Measurements from ENCODE around the gene TBC1D23.
"Not testable (repeated sequence)": the region's sequence is repeated elsewhere in the genome, so short reads cannot be mapped to it uniquely, and the experiment has no call there.

Gene TBC1D23

DNA sequence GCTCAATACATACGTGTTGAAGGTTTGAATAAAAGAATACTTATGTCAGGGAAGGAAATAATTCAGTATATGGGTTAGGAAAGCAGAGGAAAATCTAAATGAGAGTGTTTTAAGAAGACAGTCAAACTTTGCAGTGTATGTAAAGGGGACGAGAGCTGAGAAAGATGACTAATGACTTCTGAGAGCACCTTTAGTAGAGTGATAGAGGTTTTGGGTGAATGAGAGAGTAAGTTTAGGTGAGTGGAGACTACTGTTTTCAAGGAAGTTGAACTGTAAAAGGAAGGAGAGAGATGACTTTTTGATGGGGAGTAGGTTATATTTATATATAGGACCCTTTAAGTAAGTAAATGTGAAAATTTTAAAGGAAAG is 9.4 kb downstream of the TBC1D23 start:
- Histone ChIP-seq H3K4me1 (ENCODE audit: control insufficient read depth in 1 of 2, insufficient read depth in 2 of 2, low read length in 2 of 2) (peaks cover 3 to 15% of the 10 kb centered on the region in 2 donors), H3K36me3 (ENCODE audit: control insufficient read depth in 1 of 2, insufficient read depth in 2 of 2, low read length in 2 of 2) (no peaks in the 10 kb centered on the region), H3K4me3 (ENCODE audit: low read depth in 1 of 2, low read length in 2 of 2) (no peak overlapping the region), H3K9me3 (ENCODE audit: control insufficient read depth in 1 of 2, low read length in 2 of 2) (no peaks in the 10 kb centered on the region), H3K27me3 (ENCODE audit: low read depth, low read length) (no peaks in the 10 kb centered on the region), H3K27ac (ENCODE audit: low read length) (no peak overlapping the region)

DNA sequence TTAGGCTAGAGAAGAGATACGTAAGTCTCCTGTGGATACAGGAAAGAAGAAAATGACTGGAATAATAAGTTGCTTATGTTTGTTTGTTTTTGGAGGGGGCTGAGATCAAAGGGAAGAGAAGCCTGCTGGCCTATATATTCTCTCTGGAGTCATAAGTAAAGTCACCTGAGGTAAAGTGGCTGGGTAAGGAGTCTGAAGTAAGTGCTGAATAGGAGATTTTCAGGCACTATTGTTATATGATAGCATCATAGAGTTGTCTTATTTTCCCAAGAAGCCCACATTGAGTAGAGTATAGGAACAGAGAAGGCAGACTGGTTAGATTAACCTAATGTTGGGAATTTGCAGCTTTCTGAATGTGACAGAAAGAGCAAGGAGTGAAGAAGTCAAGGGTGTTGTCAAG is 10.7 kb downstream of the TBC1D23 start:
- Histone ChIP-seq H3K36me3 (ENCODE audit: control insufficient read depth in 1 of 2, insufficient read depth in 2 of 2, low read length in 2 of 2) (no peaks in the 10 kb centered on the region), H3K9me3 (ENCODE audit: control insufficient read depth in 1 of 2, low read length in 2 of 2) (no peaks in the 10 kb centered on the region), H3K4me1 (ENCODE audit: control insufficient read depth in 1 of 2, insufficient read depth in 2 of 2, low read length in 2 of 2) (peaks cover 3 to 15% of the 10 kb centered on the region in 2 donors), H3K27me3 (ENCODE audit: low read depth, low read length) (no peaks in the 10 kb centered on the region), H3K27ac (ENCODE audit: low read length) (no peak overlapping the region), H3K4me3 (ENCODE audit: low read depth in 1 of 2, low read length in 2 of 2) (no peak overlapping the region)

DNA sequence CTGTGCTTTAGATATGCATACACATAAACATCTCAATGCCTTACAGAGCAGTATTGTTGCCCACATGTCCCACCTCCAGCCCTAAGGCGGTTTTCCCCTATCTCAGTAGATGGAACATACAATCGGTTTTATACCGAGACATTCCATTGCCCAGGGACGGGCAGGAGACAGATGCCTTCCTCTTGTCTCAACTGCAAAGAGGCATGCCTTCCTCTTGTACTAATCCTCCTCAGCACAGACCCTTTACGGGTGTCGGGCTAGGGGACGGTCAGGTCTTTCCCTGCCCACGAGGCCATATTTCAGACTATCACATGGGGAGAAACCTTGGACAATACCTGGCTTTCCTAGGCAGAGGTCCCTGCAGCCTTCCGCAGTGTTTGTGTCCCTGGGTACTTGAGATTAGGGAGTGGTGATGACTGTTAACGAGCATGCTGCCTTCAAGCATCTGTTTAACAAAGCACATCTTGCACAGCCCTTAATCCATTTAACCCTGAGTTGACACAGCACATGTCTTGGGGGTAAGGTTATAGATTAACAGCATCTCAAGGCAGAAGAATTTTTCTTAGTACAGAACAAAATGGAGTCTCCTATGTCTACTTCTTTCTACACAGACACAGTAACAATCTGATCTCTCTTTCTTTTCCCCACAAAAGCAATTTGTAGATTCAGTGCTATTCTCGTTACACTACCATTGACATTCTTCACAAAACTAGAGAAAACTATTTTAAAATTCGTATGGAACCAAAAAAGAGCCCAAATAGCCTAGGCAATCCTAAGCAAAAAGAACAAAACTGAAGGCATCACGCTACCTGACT is 12.2 kb downstream of the TBC1D23 start:
- H3K36me3 ChIP-seq (ENCODE audit: control insufficient read depth in 1 of 2, insufficient read depth in 2 of 2, low read length in 2 of 2); H3K4me3 ChIP-seq (ENCODE audit: low read depth in 1 of 2, low read length in 2 of 2); H3K9me3 ChIP-seq (ENCODE audit: control insufficient read depth in 1 of 2, low read length in 2 of 2); H3K27me3 ChIP-seq (ENCODE audit: low read depth, low read length); H3K27ac ChIP-seq (ENCODE audit: low read length): not testable (repeated sequence)
- H3K4me1 ChIP-seq (ENCODE audit: control insufficient read depth in 1 of 2, insufficient read depth in 2 of 2, low read length in 2 of 2): peaks cover 3 to 13% of the 10 kb centered on the region in 2 donors

DNA sequence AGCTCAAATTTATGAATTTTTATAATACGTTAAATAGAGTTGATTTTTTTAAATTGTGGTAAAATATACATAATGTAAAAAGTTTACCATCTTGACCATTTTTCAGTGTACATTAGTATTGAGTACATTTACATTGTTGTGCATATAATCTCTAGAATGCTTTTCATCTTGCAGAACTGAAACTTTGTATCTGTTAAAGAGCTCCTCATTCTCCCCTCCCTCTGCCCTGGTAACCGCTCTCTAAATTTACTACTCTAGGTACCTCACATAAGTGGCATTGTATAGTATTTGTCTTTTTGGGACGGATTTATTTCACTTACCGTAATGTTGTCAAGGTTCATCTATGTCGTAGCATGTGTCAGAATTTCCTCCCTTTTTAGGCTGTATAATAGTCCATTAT is 13.6 kb downstream of the TBC1D23 start:
- Histone ChIP-seq H3K4me1 (ENCODE audit: control insufficient read depth in 1 of 2, insufficient read depth in 2 of 2, low read length in 2 of 2) (no peaks in the 10 kb centered on the region), H3K27ac (ENCODE audit: low read length) (no peak overlapping the region), H3K9me3 (ENCODE audit: control insufficient read depth in 1 of 2, low read length in 2 of 2) (no peaks in the 10 kb centered on the region), H3K27me3 (ENCODE audit: low read depth, low read length) (no peaks in the 10 kb centered on the region), H3K36me3 (ENCODE audit: control insufficient read depth in 1 of 2, insufficient read depth in 2 of 2, low read length in 2 of 2) (no peaks in the 10 kb centered on the region), H3K4me3 (ENCODE audit: low read depth in 1 of 2, low read length in 2 of 2) (no peak overlapping the region)

DNA sequence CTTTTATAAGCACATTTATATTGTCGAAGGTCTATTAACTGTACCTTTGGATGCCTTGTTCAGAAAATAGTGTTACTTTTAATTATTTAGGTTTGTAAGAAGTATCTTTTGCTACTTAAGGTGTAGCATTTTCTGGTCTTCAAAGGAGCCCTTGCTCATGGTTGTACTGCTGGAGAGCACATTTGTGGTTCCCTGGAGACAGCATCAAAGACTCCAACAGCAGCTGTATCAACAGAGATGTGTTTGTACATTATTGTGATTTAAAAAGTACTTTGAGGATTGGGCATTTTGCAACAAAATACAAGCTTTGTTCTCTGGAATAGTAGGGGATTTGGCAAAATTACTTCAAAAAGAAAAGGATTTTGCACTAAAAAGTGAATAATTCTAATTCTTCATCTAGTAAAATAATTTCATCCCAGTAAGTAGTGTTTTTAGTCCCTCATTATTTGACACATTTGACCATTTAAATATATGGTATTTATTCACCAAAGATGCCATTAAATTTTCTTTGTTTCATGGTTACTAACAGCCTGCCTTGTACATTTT is 16.5 kb downstream of the TBC1D23 start:
- Histone ChIP-seq H3K27ac (ENCODE audit: low read length) (no peak overlapping the region), H3K36me3 (ENCODE audit: control insufficient read depth in 1 of 2, insufficient read depth in 2 of 2, low read length in 2 of 2) (peaks cover under 1 to 13% of the 10 kb centered on the region in 2 donors), H3K4me1 (ENCODE audit: control insufficient read depth in 1 of 2, insufficient read depth in 2 of 2, low read length in 2 of 2) (no peaks in the 10 kb centered on the region), H3K9me3 (ENCODE audit: control insufficient read depth in 1 of 2, low read length in 2 of 2) (no peaks in the 10 kb centered on the region), H3K27me3 (ENCODE audit: low read depth, low read length) (no peaks in the 10 kb centered on the region), H3K4me3 (ENCODE audit: low read depth in 1 of 2, low read length in 2 of 2) (no peak overlapping the region)

DNA sequence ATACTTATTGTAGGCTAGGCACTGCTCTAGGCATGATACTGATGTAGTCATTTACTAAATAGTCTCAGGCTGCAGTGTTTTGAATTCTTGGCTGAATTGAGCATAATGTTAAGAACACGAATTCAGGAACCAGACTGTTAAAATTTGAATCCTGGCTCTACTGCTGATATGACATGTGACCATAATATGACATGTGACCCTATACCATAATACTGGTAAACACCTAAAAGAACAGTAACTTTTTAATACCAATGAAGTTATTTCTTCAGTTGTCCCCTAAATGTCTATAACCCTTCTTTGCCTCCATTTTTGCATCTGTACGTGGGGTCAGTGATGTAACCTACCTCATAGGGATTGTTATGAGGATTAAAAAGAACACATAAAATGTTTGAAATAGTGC is 18.1 kb downstream of the TBC1D23 start:
- Histone ChIP-seq H3K27ac (ENCODE audit: low read length) (no peak overlapping the region), H3K27me3 (ENCODE audit: low read depth, low read length) (no peaks in the 10 kb centered on the region), H3K9me3 (ENCODE audit: control insufficient read depth in 1 of 2, low read length in 2 of 2) (no peaks in the 10 kb centered on the region), H3K4me1 (ENCODE audit: control insufficient read depth in 1 of 2, insufficient read depth in 2 of 2, low read length in 2 of 2) (no peaks in the 10 kb centered on the region), H3K36me3 (ENCODE audit: control insufficient read depth in 1 of 2, insufficient read depth in 2 of 2, low read length in 2 of 2) (peaks cover 9 to 22% of the 10 kb centered on the region in 2 donors), H3K4me3 (ENCODE audit: low read depth in 1 of 2, low read length in 2 of 2) (no peak overlapping the region)

DNA sequence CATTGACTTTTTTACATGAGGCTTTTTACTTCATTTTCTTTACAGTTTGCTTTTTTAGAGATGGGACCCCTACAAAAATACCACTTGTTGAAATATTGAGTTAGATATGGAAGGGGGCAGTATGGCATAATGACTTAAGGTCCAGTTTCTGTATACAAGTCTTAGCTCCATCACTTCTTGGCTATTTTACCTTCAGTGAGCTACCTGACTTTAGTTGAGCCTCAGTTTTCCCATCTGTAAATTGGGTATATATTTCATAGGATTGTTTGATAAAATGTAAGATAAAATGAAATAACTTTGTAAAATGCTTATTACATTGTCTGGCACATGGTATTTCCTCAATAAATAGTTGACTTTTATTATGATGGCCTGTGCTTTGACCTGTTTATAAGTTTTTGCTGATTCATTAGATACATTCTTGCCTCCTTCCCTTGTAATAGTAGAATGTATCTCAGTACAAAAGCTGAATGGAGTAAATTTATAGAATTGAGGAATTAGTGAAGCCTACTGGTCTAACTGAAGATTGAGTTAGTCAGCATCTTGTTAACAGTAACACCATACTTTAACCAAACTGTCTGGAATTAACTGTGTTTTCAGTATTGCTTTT is 27.6 kb downstream of the TBC1D23 start:
- H3K4me1 ChIP-seq (ENCODE audit: control insufficient read depth in 1 of 2, insufficient read depth in 2 of 2, low read length in 2 of 2): no peaks in the 10 kb centered on the region
- H3K9me3 ChIP-seq (ENCODE audit: control insufficient read depth in 1 of 2, low read length in 2 of 2): no peaks in the 10 kb centered on the region
- no peak overlapping the region for H3K27ac ChIP-seq (ENCODE audit: low read length)
- H3K4me3 ChIP-seq (ENCODE audit: low read depth in 1 of 2, low read length in 2 of 2): no peak overlapping the region
- H3K36me3 ChIP-seq (ENCODE audit: control insufficient read depth in 1 of 2, insufficient read depth in 2 of 2, low read length in 2 of 2): peaks cover 20 to 33% of the 10 kb centered on the region in 2 donors
- H3K27me3 ChIP-seq (ENCODE audit: low read depth, low read length): no peaks in the 10 kb centered on the region

DNA sequence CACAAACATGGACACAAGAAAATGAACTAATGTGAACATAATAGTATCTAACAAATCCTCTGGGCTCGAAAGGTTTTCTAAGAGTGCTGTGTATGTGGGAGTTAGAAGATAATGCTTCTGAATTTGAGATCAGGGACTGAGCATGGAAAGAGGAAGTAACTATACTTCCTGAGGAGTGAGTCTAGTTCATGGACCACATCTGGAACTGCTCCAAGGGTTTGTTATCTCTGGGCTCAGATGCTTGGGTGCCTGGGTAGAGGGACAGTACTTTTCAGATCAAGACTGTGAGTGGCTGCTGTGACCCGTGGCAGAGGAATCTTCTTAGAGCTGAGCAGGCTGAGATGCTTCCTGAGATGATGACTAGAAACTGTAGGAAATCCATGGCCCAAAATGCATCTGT is 28.5 kb downstream of the TBC1D23 start:
- no peaks in the 10 kb centered on the region for H3K4me1 ChIP-seq (ENCODE audit: control insufficient read depth in 1 of 2, insufficient read depth in 2 of 2, low read length in 2 of 2)
- no peaks in the 10 kb centered on the region for H3K27me3 ChIP-seq (ENCODE audit: low read depth, low read length)
- no peak overlapping the region for H3K27ac ChIP-seq (ENCODE audit: low read length)
- H3K9me3 ChIP-seq (ENCODE audit: control insufficient read depth in 1 of 2, low read length in 2 of 2): no peaks in the 10 kb centered on the region
- H3K36me3 ChIP-seq (ENCODE audit: control insufficient read depth in 1 of 2, insufficient read depth in 2 of 2, low read length in 2 of 2): peaks cover 17 to 30% of the 10 kb centered on the region in 2 donors
- no peak overlapping the region for H3K4me3 ChIP-seq (ENCODE audit: low read depth in 1 of 2, low read length in 2 of 2)

DNA sequence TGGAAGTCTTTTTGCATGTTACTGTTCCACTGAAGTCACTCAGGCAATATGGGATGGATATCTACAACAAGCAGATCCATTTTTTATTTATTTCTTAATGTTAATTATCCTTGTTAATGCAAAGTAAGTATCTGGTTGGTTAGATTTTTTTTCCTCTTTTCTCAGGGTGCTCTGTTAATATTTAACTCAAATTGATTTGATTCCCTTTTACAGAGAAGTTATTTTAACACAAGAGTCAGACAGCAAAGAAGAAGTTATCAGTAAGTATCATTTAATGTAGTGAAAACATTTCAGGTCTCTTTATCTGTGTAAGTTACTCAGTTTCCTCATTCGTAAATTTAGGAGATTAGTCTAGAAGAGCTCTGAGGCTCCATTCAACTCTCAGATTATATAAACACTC is 34.3 kb downstream of the TBC1D23 start:
- no peaks in the 10 kb centered on the region for H3K9me3 ChIP-seq (ENCODE audit: control insufficient read depth in 1 of 2, low read length in 2 of 2)
- H3K27ac ChIP-seq (ENCODE audit: low read length): no peak overlapping the region
- H3K4me3 ChIP-seq (ENCODE audit: low read depth in 1 of 2, low read length in 2 of 2): no peak overlapping the region
- H3K27me3 ChIP-seq (ENCODE audit: low read depth, low read length): no peaks in the 10 kb centered on the region
- H3K4me1 ChIP-seq (ENCODE audit: control insufficient read depth in 1 of 2, insufficient read depth in 2 of 2, low read length in 2 of 2): no peaks in the 10 kb centered on the region
- peaks cover 40 to 52% of the 10 kb centered on the region in 2 donors for H3K36me3 ChIP-seq (ENCODE audit: control insufficient read depth in 1 of 2, insufficient read depth in 2 of 2, low read length in 2 of 2)

DNA sequence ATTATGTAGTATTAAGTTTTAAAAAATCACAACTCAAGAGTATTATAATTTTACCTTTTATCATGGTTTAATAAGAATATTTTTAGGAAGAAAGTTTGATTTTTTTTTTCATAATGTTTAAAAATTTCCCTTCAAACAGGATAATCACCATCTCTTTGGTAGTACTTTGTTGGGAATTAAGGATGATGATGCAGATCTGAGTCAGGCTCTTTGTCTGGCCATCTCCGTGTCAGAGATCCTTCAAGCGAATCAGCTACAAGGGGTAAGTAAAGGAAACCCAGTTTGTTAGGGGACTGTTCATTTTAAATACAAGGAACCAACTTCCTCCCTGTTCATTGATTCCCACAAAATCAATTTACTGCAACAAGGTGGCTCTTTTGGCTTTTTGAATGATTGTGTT is 37.0 kb downstream of the TBC1D23 start:
- Histone ChIP-seq H3K4me3 (ENCODE audit: low read depth in 1 of 2, low read length in 2 of 2) (no peak overlapping the region), H3K9me3 (ENCODE audit: control insufficient read depth in 1 of 2, low read length in 2 of 2) (no peaks in the 10 kb centered on the region), H3K27ac (ENCODE audit: low read length) (no peak overlapping the region), H3K4me1 (ENCODE audit: control insufficient read depth in 1 of 2, insufficient read depth in 2 of 2, low read length in 2 of 2) (no peaks in the 10 kb centered on the region), H3K27me3 (ENCODE audit: low read depth, low read length) (no peaks in the 10 kb centered on the region), H3K36me3 (ENCODE audit: control insufficient read depth in 1 of 2, insufficient read depth in 2 of 2, low read length in 2 of 2) (peaks cover 38 to 50% of the 10 kb centered on the region in 2 donors)

DNA sequence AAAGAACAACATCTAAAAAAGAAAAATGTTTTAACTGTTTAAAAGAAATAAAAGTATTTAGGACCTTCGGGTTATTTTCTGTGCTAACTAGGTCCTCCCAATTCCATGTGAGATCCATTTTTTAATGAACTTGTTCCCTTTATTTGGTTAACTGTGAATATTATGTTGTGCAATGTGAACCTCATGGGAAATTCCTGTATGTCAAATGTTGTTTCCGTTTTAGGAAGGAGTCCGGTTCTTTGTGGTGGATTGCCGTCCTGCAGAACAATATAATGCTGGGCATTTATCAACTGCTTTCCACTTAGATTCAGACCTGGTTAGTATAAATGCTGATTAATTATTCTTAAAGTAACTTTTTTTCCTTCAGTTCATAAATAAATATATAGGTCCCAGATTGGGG is 38.2 kb downstream of the TBC1D23 start:
- Histone ChIP-seq H3K4me3 (ENCODE audit: low read depth in 1 of 2, low read length in 2 of 2) (no peak overlapping the region), H3K27me3 (ENCODE audit: low read depth, low read length) (no peaks in the 10 kb centered on the region), H3K4me1 (ENCODE audit: control insufficient read depth in 1 of 2, insufficient read depth in 2 of 2, low read length in 2 of 2) (no peaks in the 10 kb centered on the region), H3K9me3 (ENCODE audit: control insufficient read depth in 1 of 2, low read length in 2 of 2) (no peaks in the 10 kb centered on the region), H3K36me3 (ENCODE audit: control insufficient read depth in 1 of 2, insufficient read depth in 2 of 2, low read length in 2 of 2) (peaks cover 37 to 57% of the 10 kb centered on the region in 2 donors), H3K27ac (ENCODE audit: low read length) (no peak overlapping the region)

Measured in muscle layer of duodenum (tissue), 2 donors.